ENCODE measurements around the gene GALNT4. TPM values are rescaled to one million over a fixed set of nuclear protein-coding genes. Genes with fewer than 3 reads are reported as not detected.

The GALNT4 gene
- total and polyA plus RNA-seq, 9 of the 15 experiments (the other 6 are each of a cell fraction or from before 2014, with no cell fraction given) = 1.2 to 4.6 (median 3.4) TPM

Small RNA genes within 50 kb of the gene (small RNA-seq; reads per million reads assigned to genes)
- gene AC025034.2 (not detected), gene POC1B-GALNT4 (not detected)

Other genes with a start within 250 kb of the GALNT4 start
- 0.12 TPM in 1 of 2 replicates, not detected in the other for gene DUSP6, start 172.3 kb downstream of the GALNT4 start, total RNA-seq (2014; rRNA removed)
- gene DUSP6, start 172.3 kb downstream of the GALNT4 start, total RNA-seq (2014; rRNA removed; fragmentation: Illumina TruSeq; extraction: Trizol) = 0.06 TPM in 1 of 2 replicates, not detected in the other
- 0.08 and 0.14 TPM in 2 replicates for gene DUSP6, start 172.3 kb downstream of the GALNT4 start, total RNA-seq (2015; rRNA removed; fragmentation: Illumina TruSeq; extraction: Trizol)
- 0.47 and 0.60 TPM in 2 replicates for gene DUSP6, start 172.3 kb downstream of the GALNT4 start, total RNA-seq (2021)
- 0.08 and 0.20 TPM in 2 replicates for gene DUSP6, start 172.3 kb downstream of the GALNT4 start, polyA plus RNA-seq (2011; rRNA removed)
- 0.12 and 0.40 TPM in 2 replicates for gene DUSP6, start 172.3 kb downstream of the GALNT4 start, polyA plus RNA-seq (2014; fragmentation: Illumina TruSeq; extraction: Trizol)
- under 1 TPM; 0.04 TPM for gene DUSP6, start 172.3 kb downstream of the GALNT4 start, polyA plus RNA-seq (2014; fragmentation: Nextera tagmentation; extraction: Ambion mirVana)
- gene DUSP6, start 172.3 kb downstream of the GALNT4 start, polyA plus RNA-seq (2014; rRNA removed) = 0.03 and 0.04 TPM in 2 replicates
- 8.1 and 9.7 TPM in 2 replicates for gene POC1B, start 1.3 kb upstream of the GALNT4 start, total RNA-seq (2014; rRNA removed)
- gene POC1B, start 1.3 kb upstream of the GALNT4 start, total RNA-seq (2014; rRNA removed; fragmentation: Illumina TruSeq; extraction: Trizol) = 15.2 and 16.4 TPM in 2 replicates
- gene POC1B, start 1.3 kb upstream of the GALNT4 start, total RNA-seq (2015; rRNA removed; fragmentation: Illumina TruSeq; extraction: Trizol) = 11.2 and 13.5 TPM in 2 replicates
- 10.4 and 10.8 TPM in 2 replicates for gene POC1B, start 1.3 kb upstream of the GALNT4 start, total RNA-seq (2021)
- 14.3 and 16.1 TPM in 2 replicates for gene POC1B, start 1.3 kb upstream of the GALNT4 start, polyA plus RNA-seq (2011; rRNA removed)
- 11.8 and 15.3 TPM in 2 replicates for gene POC1B, start 1.3 kb upstream of the GALNT4 start, polyA plus RNA-seq (2014; fragmentation: Illumina TruSeq; extraction: Trizol)
- 1 to 10 TPM; 4.5 to 7.8 TPM for gene POC1B, start 1.3 kb upstream of the GALNT4 start, polyA plus RNA-seq (2014; fragmentation: Nextera tagmentation; extraction: Ambion mirVana)
- 8.0 and 11.2 TPM in 2 replicates for gene POC1B, start 1.3 kb upstream of the GALNT4 start, polyA plus RNA-seq (2014; rRNA removed)
- 15.4 and 27.9 TPM in 2 replicates for gene ATP2B1, start 184.0 kb upstream of the GALNT4 start, total RNA-seq (2014; rRNA removed)
- gene ATP2B1, start 184.0 kb upstream of the GALNT4 start, total RNA-seq (2014; rRNA removed; fragmentation: Illumina TruSeq; extraction: Trizol) = 38.3 and 45.9 TPM in 2 replicates
- gene ATP2B1, start 184.0 kb upstream of the GALNT4 start, total RNA-seq (2015; rRNA removed; fragmentation: Illumina TruSeq; extraction: Trizol) = 35.0 and 39.0 TPM in 2 replicates
- 27.5 and 27.8 TPM in 2 replicates for gene ATP2B1, start 184.0 kb upstream of the GALNT4 start, total RNA-seq (2021)
- 17.5 and 22.7 TPM in 2 replicates for gene ATP2B1, start 184.0 kb upstream of the GALNT4 start, polyA plus RNA-seq (2011; rRNA removed)
- gene ATP2B1, start 184.0 kb upstream of the GALNT4 start, polyA plus RNA-seq (2014; fragmentation: Illumina TruSeq; extraction: Trizol) = 26.1 and 28.5 TPM in 2 replicates
- 1 to 10 TPM; 8.6 to 9.7 TPM for gene ATP2B1, start 184.0 kb upstream of the GALNT4 start, polyA plus RNA-seq (2014; fragmentation: Nextera tagmentation; extraction: Ambion mirVana)
- 16.2 and 26.5 TPM in 2 replicates for gene ATP2B1, start 184.0 kb upstream of the GALNT4 start, polyA plus RNA-seq (2014; rRNA removed)